Lower lobe of right lung (tissue), 2 donors: Measurements from ENCODE around the gene CYP46A1. TPM values are rescaled to one million over a fixed set of nuclear protein-coding genes. Genes with fewer than 3 reads are reported as not detected.

Source experiments
- ATAC-seq, 2 donors: fragments of 200-7000 bp; cut with Tn5 transposase; one replicate each; pipeline ENCODE4 v1.9.1; 2020 to 2022; ENCODE audit warnings: mild to moderate bottlenecking in 2 of 2, moderate library complexity in 2 of 2
- DNase-seq: peaks from one replicate; pipeline ENCODE4 v3.0.0-alpha.2; 2020
- H3K27ac ChIP-seq: fragments of 200-600 bp; one replicate; pipeline ENCODE4 v1.8.0; 2022
- H3K27me3 ChIP-seq: fragments of 200-600 bp; one replicate; pipeline ENCODE4 v1.8.0; 2022; ENCODE audit warnings: low read depth
- H3K36me3 ChIP-seq: fragments of 200-600 bp; one replicate; pipeline ENCODE4 v1.8.0; 2022; ENCODE audit warnings: mild to moderate bottlenecking
- H3K4me1 ChIP-seq: fragments of 200-600 bp; one replicate; pipeline ENCODE4 v1.8.0; 2022
- H3K4me3 ChIP-seq: fragments of 200-600 bp; one replicate; pipeline ENCODE4 v1.8.0; 2022; ENCODE audit warnings: mild to moderate bottlenecking
- H3K9me3 ChIP-seq: fragments of 200-600 bp; one replicate; pipeline ENCODE4 v1.8.0; 2022
- CTCF ChIP-seq: fragments of 200-600 bp; IDR thresholded peaks from one replicate; pipeline ENCODE4 v1.8.0; 2022; ENCODE audit warnings: antibody characterized with exemption, mild to moderate bottlenecking
- intact Hi-C: fragments of 100-400 bp; cut with DNase I; formaldehyde crosslinking; loops from one replicate; pipeline ENCODE4 v1.11.0; 2022
- total RNA-seq: library from RNA; stranded (reverse); fragmentation: NEBNext Ultra II Directional; extraction: Animal tissue kit (Norgen Biotek cat#: 25700); gene quantifications from one replicate; pipeline ENCODE4 v1.2.1, GENCODE V29; 2021
- donor health status: DM: no; HTN: yes; CAD: no; lungs with severe emphysema.

Gene CYP46A1
- total RNA-seq, 1 donor from 2014 or later, result 0.62 TPM

DNA sequence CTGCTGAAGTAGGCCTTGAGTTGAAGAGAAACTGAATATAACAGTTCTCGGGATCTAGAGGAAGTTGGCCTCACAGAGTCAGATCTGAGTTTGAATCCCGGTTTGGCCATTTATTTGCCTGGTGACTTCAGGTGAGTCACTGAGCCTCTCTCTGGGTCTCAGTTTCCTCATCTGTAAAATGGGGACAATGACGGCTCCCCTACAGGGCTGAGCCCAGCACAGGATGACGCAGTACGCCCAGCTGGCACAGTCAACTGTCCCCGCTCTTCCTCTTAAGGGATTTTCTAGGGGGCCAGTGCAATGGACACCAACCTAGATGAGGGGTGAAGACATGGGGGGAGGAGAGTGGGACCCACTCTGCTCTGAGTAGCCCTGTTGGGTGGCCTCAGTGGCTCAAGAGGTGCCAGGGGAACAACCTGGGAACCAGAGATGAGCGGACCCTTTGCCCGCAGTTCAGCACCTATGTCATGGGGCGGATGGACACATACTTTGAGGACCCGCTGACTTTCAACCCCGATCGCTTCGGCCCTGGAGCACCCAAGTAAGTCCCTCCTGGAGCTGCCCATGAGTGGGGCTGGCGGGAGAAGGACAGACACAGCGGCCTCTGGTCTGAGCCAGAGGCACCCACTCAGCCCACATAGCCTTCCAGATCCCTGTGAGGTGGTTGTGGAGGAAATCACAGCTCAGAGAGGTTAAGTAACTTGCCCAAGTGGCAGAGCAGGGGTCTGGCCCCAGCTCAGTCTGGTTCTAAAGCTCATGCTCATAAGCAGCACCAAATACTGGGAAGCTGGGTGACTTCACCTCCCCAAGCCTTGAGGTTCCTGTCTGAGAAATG is 41.1 kb downstream of the CYP46A1 start:
- no peak for TF ChIP-seq CTCF
- no peaks in the 10 kb centered on the region for H3K36me3 ChIP-seq
- ATAC-seq, result no peak
- H3K27ac ChIP-seq, result no peak overlapping the region
- no peaks in the 10 kb centered on the region for H3K4me1 ChIP-seq
- intact Hi-C loops, result no loop called here
- peaks cover 9% of the 10 kb centered on the region for H3K27me3 ChIP-seq
- peak; percentile 26 for DNase-seq
- H3K4me3 ChIP-seq, result no peak overlapping the region
- H3K9me3 ChIP-seq, result no peaks in the 10 kb centered on the region

- H3K4me3 ChIP-seq, result no peak overlapping the region
- H3K9me3 ChIP-seq, result no peaks in the 10 kb centered on the region
- H3K4me1 ChIP-seq, result peaks cover 7% of the 10 kb centered on the region
- H3K36me3 ChIP-seq, result no peaks in the 10 kb centered on the region
- no peak overlapping the region for H3K27ac ChIP-seq
- ATAC-seq (no peak), DNase-seq (peak; percentile 37)
- intact Hi-C loops, result no loop called here
- TF ChIP-seq CTCF, result no peak
- peaks cover 17% of the 10 kb centered on the region for H3K27me3 ChIP-seq
Observed at GRCh38 chr14:99725774-99726537, 41.9 kb downstream of the CYP46A1 start.

DNA sequence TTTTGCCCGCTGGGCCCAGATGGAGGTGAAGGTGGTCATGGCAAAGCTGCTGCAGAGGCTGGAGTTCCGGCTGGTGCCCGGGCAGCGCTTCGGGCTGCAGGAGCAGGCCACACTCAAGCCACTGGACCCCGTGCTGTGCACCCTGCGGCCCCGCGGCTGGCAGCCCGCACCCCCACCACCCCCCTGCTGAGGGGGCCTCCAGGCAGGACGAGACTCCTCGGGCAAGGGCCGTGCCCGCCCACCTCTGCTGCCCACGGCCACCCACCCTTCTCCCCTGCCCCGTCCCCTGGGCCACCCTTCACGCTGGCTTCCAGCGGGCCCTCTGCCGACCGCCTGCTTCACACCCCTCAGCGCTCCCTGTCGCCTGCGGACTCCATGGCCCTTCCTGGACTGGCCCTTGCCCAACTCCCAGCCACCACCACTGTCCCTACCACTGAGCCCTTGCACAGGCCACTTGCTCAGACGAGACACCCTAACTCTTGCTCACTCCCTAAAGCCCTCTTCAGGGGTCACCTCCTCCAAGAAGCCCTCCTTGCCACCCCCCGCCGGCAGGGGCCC is 42.5 kb downstream of the CYP46A1 start:
- ATAC-seq (no peak), DNase-seq (peak; percentile 25)
- peaks cover 11% of the 10 kb centered on the region for H3K4me1 ChIP-seq
- H3K4me3 ChIP-seq, result no peak overlapping the region
- H3K36me3 ChIP-seq, result no peaks in the 10 kb centered on the region
- TF ChIP-seq CTCF, result no peak
- intact Hi-C loops, result no loop called here
- H3K27me3 ChIP-seq, result peaks cover 18% of the 10 kb centered on the region
- H3K27ac ChIP-seq, result no peak overlapping the region
- H3K9me3 ChIP-seq, result no peaks in the 10 kb centered on the region

DNA sequence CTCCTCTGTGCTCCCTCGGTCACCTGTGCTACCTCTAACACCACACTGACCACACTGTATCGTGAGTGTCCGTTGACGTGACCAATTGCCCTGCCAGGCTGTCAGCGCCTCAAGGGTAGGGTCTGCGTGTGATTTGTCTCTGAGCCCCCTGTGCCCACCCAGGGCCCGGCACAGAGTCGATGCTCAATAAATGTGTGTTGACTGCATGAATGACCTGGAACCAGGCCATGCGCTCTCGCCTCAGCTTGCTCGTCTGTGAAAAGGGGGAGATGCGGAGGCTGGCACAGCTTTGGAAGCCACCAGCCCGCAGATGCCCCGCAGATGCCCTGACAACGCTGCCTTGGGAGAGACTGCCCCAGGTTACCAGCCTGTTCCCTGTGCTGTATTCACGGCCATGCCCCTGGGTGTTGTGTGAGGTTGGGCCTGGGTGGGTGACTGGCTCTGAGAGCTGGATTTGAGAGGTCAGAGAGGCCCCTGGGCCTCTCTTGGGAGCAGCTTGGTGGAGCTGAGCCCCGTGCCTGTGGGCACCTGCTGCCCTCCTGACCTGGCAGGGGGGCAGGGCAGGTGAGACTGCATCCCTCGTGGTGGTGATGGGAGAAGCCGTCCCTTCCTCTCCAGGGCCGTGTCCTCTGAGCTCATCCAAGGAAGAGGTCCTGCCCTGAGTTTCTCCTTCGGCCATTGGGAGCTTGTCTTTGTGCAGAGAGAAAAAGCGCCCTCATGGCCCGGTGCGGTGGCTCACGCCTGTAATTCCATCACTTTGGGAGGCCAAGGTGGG is 43.2 kb downstream of the CYP46A1 start:
- peaks cover 14% of the 10 kb centered on the region for H3K4me1 ChIP-seq
- ATAC-seq (no peak), DNase-seq (peak; percentile 28)
- H3K27me3 ChIP-seq, result peaks cover 18% of the 10 kb centered on the region
- intact Hi-C loops, result no loop called here
- H3K36me3 ChIP-seq, result no peaks in the 10 kb centered on the region
- no peak overlapping the region for H3K4me3 ChIP-seq
- TF ChIP-seq CTCF, result no peak
- no peaks in the 10 kb centered on the region for H3K9me3 ChIP-seq
- H3K27ac ChIP-seq, result no peak overlapping the region
